GM12878 (cell line): ENCODE data around the gene DGKB.

Experiments
- CEBPB ChIP-seq, 2 experiments: fragments of 150-350 bp in 1 of 2; IDR thresholded peaks; 2 replicates each; pipeline ENCODE4 v1.6.1; 2012 to 2014; ENCODE audit warnings: low read depth in 2 of 2, low read length in 2 of 2, borderline replicate concordance in 1 of 2, inconsistent platforms in 1 of 2
- EP300 ChIP-seq, 2 experiments: fragments of 150-350 bp in 1 of 2; IDR thresholded peaks; 2 replicates each; pipeline ENCODE4 v1.6.1; 2011 to 2012; ENCODE audit warnings: low read depth in 2 of 2, low read length in 2 of 2, borderline replicate concordance in 1 of 2, improper control_type of control experiment in 1 of 2, inconsistent platforms in 1 of 2; ENCODE audit not compliant: control insufficient read depth in 1 of 2
- GABPA ChIP-seq: IDR thresholded peaks from 2 replicates; pipeline ENCODE4 v1.6.1; 2014; ENCODE audit warnings: antibody characterized with exemption, low read depth, mild to moderate bottlenecking, inconsistent platforms
- NR2C2 ChIP-seq: IDR thresholded peaks from 2 replicates; pipeline ENCODE4 v1.6.1; 2011; ENCODE audit warnings: borderline replicate concordance, low read depth; ENCODE audit not compliant: control insufficient read depth, insufficient read length
- POLR2A ChIP-seq: IDR thresholded peaks from 2 replicates; pipeline ENCODE4 v1.6.1; 2011; ENCODE audit warnings: low read depth, mild to moderate bottlenecking, low read length
- USF1 ChIP-seq: IDR thresholded peaks from 2 replicates; pipeline ENCODE4 v1.6.1; 2011; ENCODE audit warnings: borderline replicate concordance, low read depth, mild to moderate bottlenecking, moderate library complexity, mixed read lengths, low read length; ENCODE audit not compliant: insufficient read depth; ENCODE audit errors: extremely low read length
- YY1 ChIP-seq: IDR thresholded peaks from 2 replicates; pipeline ENCODE4 v1.6.1; 2011; ENCODE audit warnings: low read depth, mild to moderate bottlenecking, low read length
- TF ChIP-seq, protein P1 (sequence below), 3 experiments: IDR thresholded peaks in 2 of 3; conservative IDR thresholded peaks in 1 of 3; 2 replicates each; pipeline ENCODE4 v1.5.1; 2011; ENCODE audit warnings: low read depth in 3 of 3, low read length in 3 of 3, mild to moderate bottlenecking in 3 of 3, control low read depth in 2 of 3, moderate library complexity in 2 of 3, inconsistent platforms in 1 of 3, mixed read lengths in 1 of 3; ENCODE audit not compliant: control insufficient read depth in 2 of 3, insufficient read depth in 1 of 3; ENCODE audit errors: extremely low read depth in 1 of 3
- TF ChIP-seq, protein P2 (sequence below): fragments of 150-350 bp; IDR thresholded peaks from 2 replicates; pipeline ENCODE4 v1.6.1; 2016; ENCODE audit warnings: low read depth, low read length

DNA sequence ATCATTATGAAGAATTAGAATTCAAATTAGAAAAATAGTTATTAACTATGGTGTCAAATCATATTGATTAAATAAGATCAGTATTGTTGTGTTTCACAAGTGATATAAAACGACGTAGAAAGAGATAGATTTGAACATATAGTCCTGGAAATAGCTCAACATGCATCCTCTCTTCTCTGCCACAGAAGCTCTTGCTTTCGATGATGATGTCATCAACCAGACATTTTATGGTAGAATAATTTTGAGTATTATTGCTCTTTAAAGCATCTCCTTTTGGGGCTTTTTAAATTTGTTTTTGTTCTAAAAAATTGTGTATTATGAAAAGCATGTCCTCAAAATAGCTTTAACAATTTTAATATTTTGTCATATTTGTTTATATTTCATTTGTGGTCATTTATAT is 95.0 kb downstream of the DGKB start:
- TF ChIP-seq GABPA: no peak
- TF ChIP-seq POLR2A: no peak
- TF ChIP-seq, protein P1, sequence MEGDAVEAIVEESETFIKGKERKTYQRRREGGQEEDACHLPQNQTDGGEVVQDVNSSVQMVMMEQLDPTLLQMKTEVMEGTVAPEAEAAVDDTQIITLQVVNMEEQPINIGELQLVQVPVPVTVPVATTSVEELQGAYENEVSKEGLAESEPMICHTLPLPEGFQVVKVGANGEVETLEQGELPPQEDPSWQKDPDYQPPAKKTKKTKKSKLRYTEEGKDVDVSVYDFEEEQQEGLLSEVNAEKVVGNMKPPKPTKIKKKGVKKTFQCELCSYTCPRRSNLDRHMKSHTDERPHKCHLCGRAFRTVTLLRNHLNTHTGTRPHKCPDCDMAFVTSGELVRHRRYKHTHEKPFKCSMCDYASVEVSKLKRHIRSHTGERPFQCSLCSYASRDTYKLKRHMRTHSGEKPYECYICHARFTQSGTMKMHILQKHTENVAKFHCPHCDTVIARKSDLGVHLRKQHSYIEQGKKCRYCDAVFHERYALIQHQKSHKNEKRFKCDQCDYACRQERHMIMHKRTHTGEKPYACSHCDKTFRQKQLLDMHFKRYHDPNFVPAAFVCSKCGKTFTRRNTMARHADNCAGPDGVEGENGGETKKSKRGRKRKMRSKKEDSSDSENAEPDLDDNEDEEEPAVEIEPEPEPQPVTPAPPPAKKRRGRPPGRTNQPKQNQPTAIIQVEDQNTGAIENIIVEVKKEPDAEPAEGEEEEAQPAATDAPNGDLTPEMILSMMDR (IDR thresholded peaks at IDR 0.05 in 2 of 3, conservative IDR thresholded peaks at IDR 0.05 in 1 of 3; ENCODE audit: control insufficient read depth in 2 of 3, extremely low read depth in 1 of 3, insufficient read depth in 1 of 3, low read depth in 3 of 3, low read length in 3 of 3): no peak
- no peak for TF ChIP-seq USF1
- no peak for TF ChIP-seq NR2C2
- TF ChIP-seq CEBPB (IDR thresholded peaks at IDR 0.05; ENCODE audit: borderline replicate concordance in 1 of 2, low read depth in 2 of 2, low read length in 2 of 2): no peak
- no peak for TF ChIP-seq YY1
- TF ChIP-seq, protein P2, sequence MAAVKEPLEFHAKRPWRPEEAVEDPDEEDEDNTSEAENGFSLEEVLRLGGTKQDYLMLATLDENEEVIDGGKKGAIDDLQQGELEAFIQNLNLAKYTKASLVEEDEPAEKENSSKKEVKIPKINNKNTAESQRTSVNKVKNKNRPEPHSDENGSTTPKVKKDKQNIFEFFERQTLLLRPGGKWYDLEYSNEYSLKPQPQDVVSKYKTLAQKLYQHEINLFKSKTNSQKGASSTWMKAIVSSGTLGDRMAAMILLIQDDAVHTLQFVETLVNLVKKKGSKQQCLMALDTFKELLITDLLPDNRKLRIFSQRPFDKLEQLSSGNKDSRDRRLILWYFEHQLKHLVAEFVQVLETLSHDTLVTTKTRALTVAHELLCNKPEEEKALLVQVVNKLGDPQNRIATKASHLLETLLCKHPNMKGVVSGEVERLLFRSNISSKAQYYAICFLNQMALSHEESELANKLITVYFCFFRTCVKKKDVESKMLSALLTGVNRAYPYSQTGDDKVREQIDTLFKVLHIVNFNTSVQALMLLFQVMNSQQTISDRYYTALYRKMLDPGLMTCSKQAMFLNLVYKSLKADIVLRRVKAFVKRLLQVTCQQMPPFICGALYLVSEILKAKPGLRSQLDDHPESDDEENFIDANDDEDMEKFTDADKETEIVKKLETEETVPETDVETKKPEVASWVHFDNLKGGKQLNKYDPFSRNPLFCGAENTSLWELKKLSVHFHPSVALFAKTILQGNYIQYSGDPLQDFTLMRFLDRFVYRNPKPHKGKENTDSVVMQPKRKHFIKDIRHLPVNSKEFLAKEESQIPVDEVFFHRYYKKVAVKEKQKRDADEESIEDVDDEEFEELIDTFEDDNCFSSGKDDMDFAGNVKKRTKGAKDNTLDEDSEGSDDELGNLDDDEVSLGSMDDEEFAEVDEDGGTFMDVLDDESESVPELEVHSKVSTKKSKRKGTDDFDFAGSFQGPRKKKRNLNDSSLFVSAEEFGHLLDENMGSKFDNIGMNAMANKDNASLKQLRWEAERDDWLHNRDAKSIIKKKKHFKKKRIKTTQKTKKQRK: no peak
- TF ChIP-seq EP300 (IDR thresholded peaks at IDR 0.05; ENCODE audit: borderline replicate concordance in 1 of 2, control insufficient read depth in 1 of 2, low read depth in 2 of 2, low read length in 2 of 2): no peak
